ENCODE data around the gene DNAJC21.

DNAJC21 gene

GRCh38 chr5:34982823-34983222, 53.5 kb downstream of the DNAJC21 start:
- no peaks in the 10 kb centered on the region for H3K27me3 ChIP-seq (replicated peaks; ENCODE audit: control insufficient read depth, insufficient read depth, low read length)
- peaks cover 29% of the 10 kb centered on the region for H3K9me3 ChIP-seq (ENCODE audit: control insufficient read depth, low read length)
- no peak for DNase-seq (ENCODE audit: low read depth)
- H3K36me3 ChIP-seq (ENCODE audit: control insufficient read depth, insufficient read depth, low read length, severe bottlenecking) = no peaks in the 10 kb centered on the region
- H3K4me1 ChIP-seq (ENCODE audit: control insufficient read depth, insufficient read depth, low read length) = no peaks in the 10 kb centered on the region
- no peak overlapping the region for H3K9ac ChIP-seq (ENCODE audit: low read length)
- no peak overlapping the region for H3K4me3 ChIP-seq (ENCODE audit: low read length)

GRCh38 chr5:34986965-34987364, 57.6 kb downstream of the DNAJC21 start:
- Histone ChIP-seq H3K36me3 (ENCODE audit: control insufficient read depth, insufficient read depth, low read length, severe bottlenecking) (no peaks in the 10 kb centered on the region), H3K27me3 (replicated peaks; ENCODE audit: control insufficient read depth, insufficient read depth, low read length) (no peaks in the 10 kb centered on the region), H3K9me3 (ENCODE audit: control insufficient read depth, low read length) (peaks cover 30% of the 10 kb centered on the region), H3K4me1 (ENCODE audit: control insufficient read depth, insufficient read depth, low read length) (no peaks in the 10 kb centered on the region), H3K4me3 (ENCODE audit: low read length) (no peak overlapping the region), H3K9ac (ENCODE audit: low read length) (no peak overlapping the region)
- no peak for DNase-seq (ENCODE audit: low read depth)

- no peaks in the 10 kb centered on the region for H3K36me3 ChIP-seq (ENCODE audit: control insufficient read depth, insufficient read depth, low read length, severe bottlenecking)
- DNase-seq (ENCODE audit: low read depth) = no peak
- H3K9me3 ChIP-seq (ENCODE audit: control insufficient read depth, low read length) = peaks cover 13% of the 10 kb centered on the region
- H3K4me1 ChIP-seq (ENCODE audit: control insufficient read depth, insufficient read depth, low read length) = no peaks in the 10 kb centered on the region
- no peaks in the 10 kb centered on the region for H3K27me3 ChIP-seq (replicated peaks; ENCODE audit: control insufficient read depth, insufficient read depth, low read length)
- H3K4me3 ChIP-seq (ENCODE audit: low read length) = no peak overlapping the region
- no peak overlapping the region for H3K9ac ChIP-seq (ENCODE audit: low read length)
Observed at GRCh38 chr5:34991486-34992238, 62.3 kb downstream of the DNAJC21 start.

- no peak overlapping the region for H3K9ac ChIP-seq (ENCODE audit: low read length)
- no peak for DNase-seq (ENCODE audit: low read depth)
Observed at GRCh38 chr5:34993951-34994350, 64.6 kb downstream of the DNAJC21 start.

GRCh38 chr5:34996261-34996660, 66.9 kb downstream of the DNAJC21 start:
- Histone ChIP-seq H3K9ac (ENCODE audit: low read length) (no peak overlapping the region), H3K36me3 (ENCODE audit: control insufficient read depth, insufficient read depth, low read length, severe bottlenecking) (no peaks in the 10 kb centered on the region), H3K27me3 (replicated peaks; ENCODE audit: control insufficient read depth, insufficient read depth, low read length) (no peaks in the 10 kb centered on the region), H3K9me3 (ENCODE audit: control insufficient read depth, low read length) (no peaks in the 10 kb centered on the region), H3K4me3 (ENCODE audit: low read length) (no peak overlapping the region), H3K4me1 (ENCODE audit: control insufficient read depth, insufficient read depth, low read length) (no peaks in the 10 kb centered on the region)
- no peak for DNase-seq (ENCODE audit: low read depth)

More at GRCh38 chr5:34993951-34994350, 64.6 kb downstream of the DNAJC21 start:
- Histone ChIP-seq H3K4me3 (ENCODE audit: low read length) (no peak overlapping the region), H3K4me1 (ENCODE audit: control insufficient read depth, insufficient read depth, low read length) (no peaks in the 10 kb centered on the region), H3K36me3 (ENCODE audit: control insufficient read depth, insufficient read depth, low read length, severe bottlenecking) (no peaks in the 10 kb centered on the region), H3K27me3 (replicated peaks; ENCODE audit: control insufficient read depth, insufficient read depth, low read length) (no peaks in the 10 kb centered on the region), H3K9me3 (ENCODE audit: control insufficient read depth, low read length) (no peaks in the 10 kb centered on the region)

GRCh38 chr5:34998058-34998789, 68.9 kb downstream of the DNAJC21 start:
- Histone ChIP-seq H3K36me3 (ENCODE audit: control insufficient read depth, insufficient read depth, low read length, severe bottlenecking) (no peaks in the 10 kb centered on the region), H3K27me3 (replicated peaks; ENCODE audit: control insufficient read depth, insufficient read depth, low read length) (no peaks in the 10 kb centered on the region), H3K4me3 (ENCODE audit: low read length) (no peak overlapping the region), H3K9ac (ENCODE audit: low read length) (no peak overlapping the region), H3K9me3 (ENCODE audit: control insufficient read depth, low read length) (no peaks in the 10 kb centered on the region), H3K4me1 (ENCODE audit: control insufficient read depth, insufficient read depth, low read length) (no peaks in the 10 kb centered on the region)
- peak; percentile 8 for DNase-seq (ENCODE audit: low read depth)

- no peak for DNase-seq (ENCODE audit: low read depth)
- Histone ChIP-seq H3K36me3 (ENCODE audit: control insufficient read depth, insufficient read depth, low read length, severe bottlenecking) (no peaks in the 10 kb centered on the region), H3K4me3 (ENCODE audit: low read length) (no peak overlapping the region), H3K4me1 (ENCODE audit: control insufficient read depth, insufficient read depth, low read length) (no peaks in the 10 kb centered on the region), H3K9me3 (ENCODE audit: control insufficient read depth, low read length) (no peaks in the 10 kb centered on the region), H3K27me3 (replicated peaks; ENCODE audit: control insufficient read depth, insufficient read depth, low read length) (no peaks in the 10 kb centered on the region), H3K9ac (ENCODE audit: low read length) (no peak overlapping the region)
Observed at GRCh38 chr5:35001842-35002241, 72.5 kb downstream of the DNAJC21 start.

GRCh38 chr5:35002459-35002858, 73.1 kb downstream of the DNAJC21 start:
- Histone ChIP-seq H3K9me3 (ENCODE audit: control insufficient read depth, low read length) (no peaks in the 10 kb centered on the region), H3K4me3 (ENCODE audit: low read length) (no peak overlapping the region), H3K36me3 (ENCODE audit: control insufficient read depth, insufficient read depth, low read length, severe bottlenecking) (no peaks in the 10 kb centered on the region), H3K27me3 (replicated peaks; ENCODE audit: control insufficient read depth, insufficient read depth, low read length) (no peaks in the 10 kb centered on the region), H3K4me1 (ENCODE audit: control insufficient read depth, insufficient read depth, low read length) (no peaks in the 10 kb centered on the region), H3K9ac (ENCODE audit: low read length) (no peak overlapping the region)
- no peak for DNase-seq (ENCODE audit: low read depth)

- H3K4me3 ChIP-seq (ENCODE audit: low read length) = no peak overlapping the region
- H3K36me3 ChIP-seq (ENCODE audit: control insufficient read depth, insufficient read depth, low read length, severe bottlenecking) = no peaks in the 10 kb centered on the region
- H3K4me1 ChIP-seq (ENCODE audit: control insufficient read depth, insufficient read depth, low read length) = no peaks in the 10 kb centered on the region
- H3K9me3 ChIP-seq (ENCODE audit: control insufficient read depth, low read length) = no peaks in the 10 kb centered on the region
- H3K27me3 ChIP-seq (replicated peaks; ENCODE audit: control insufficient read depth, insufficient read depth, low read length) = no peaks in the 10 kb centered on the region
- peak; percentile 82 for DNase-seq (ENCODE audit: low read depth)
- no peak overlapping the region for H3K9ac ChIP-seq (ENCODE audit: low read length)
Observed at GRCh38 chr5:35003018-35003957, 73.9 kb downstream of the DNAJC21 start.

- H3K36me3 ChIP-seq (ENCODE audit: control insufficient read depth, insufficient read depth, low read length, severe bottlenecking) = no peaks in the 10 kb centered on the region
- H3K9ac ChIP-seq (ENCODE audit: low read length) = no peak overlapping the region
- no peaks in the 10 kb centered on the region for H3K9me3 ChIP-seq (ENCODE audit: control insufficient read depth, low read length)
- H3K27me3 ChIP-seq (replicated peaks; ENCODE audit: control insufficient read depth, insufficient read depth, low read length) = no peaks in the 10 kb centered on the region
- H3K4me3 ChIP-seq (ENCODE audit: low read length) = no peak overlapping the region
- H3K4me1 ChIP-seq (ENCODE audit: control insufficient read depth, insufficient read depth, low read length) = no peaks in the 10 kb centered on the region
- DNase-seq (ENCODE audit: low read depth) = no peak
Observed at GRCh38 chr5:35004200-35004599, 74.8 kb downstream of the DNAJC21 start.

- Histone ChIP-seq H3K9me3 (ENCODE audit: control insufficient read depth, low read length) (no peaks in the 10 kb centered on the region), H3K9ac (ENCODE audit: low read length) (no peak overlapping the region), H3K36me3 (ENCODE audit: control insufficient read depth, insufficient read depth, low read length, severe bottlenecking) (no peaks in the 10 kb centered on the region), H3K4me1 (ENCODE audit: control insufficient read depth, insufficient read depth, low read length) (peaks cover 2% of the 10 kb centered on the region), H3K4me3 (ENCODE audit: low read length) (no peak overlapping the region), H3K27me3 (replicated peaks; ENCODE audit: control insufficient read depth, insufficient read depth, low read length) (no peaks in the 10 kb centered on the region)
- DNase-seq (ENCODE audit: low read depth) = no peak
Observed at GRCh38 chr5:35004771-35005170, 75.4 kb downstream of the DNAJC21 start.
